ENCODE results near the gene CDH2.

CDH2 gene

GRCh38 chr18:28073658-28074057 lies 103.3 kb downstream of the CDH2 start:
- Histone ChIP-seq H4K8ac (ENCODE audit: low read depth, low read length) (no peak overlapping the region), H2BK120ac (ENCODE audit: insufficient read depth, low read length, poor library complexity) (no peak overlapping the region), H3K4ac (ENCODE audit: low read depth, low read length) (no peak overlapping the region), H2AFZ (ENCODE audit: insufficient read depth, low read length, poor library complexity) (no peak overlapping the region), H4K12ac (ENCODE audit: low read depth, low read length) (no peak overlapping the region), H3K27me3 (ENCODE audit: insufficient read depth, low read length) (no peaks in the 10 kb centered on the region), H2BK12ac (ENCODE audit: low read length) (no peak overlapping the region), H3K36me3 (ENCODE audit: control insufficient read depth in 1 of 2, insufficient read depth in 2 of 2, low read length in 2 of 2) (no peaks in the 10 kb centered on the region), H3K14ac (ENCODE audit: low read length) (no peak overlapping the region), H3K9me3 (ENCODE audit: insufficient read depth, low read depth, low read length) (no peaks in the 10 kb centered on the region), H3K4me1 (ENCODE audit: control insufficient read depth in 1 of 2, insufficient read depth in 2 of 2, low read length in 2 of 2) (peaks cover 0 to 4% of the 10 kb centered on the region in 2 experiments), H3K27ac (ENCODE audit: low read depth, low read length) (no peak overlapping the region), H3K79me1 (ENCODE audit: low read length) (no peaks in the 10 kb centered on the region), H3K23ac (ENCODE audit: low read length) (no peak overlapping the region), H3K4me3 (ENCODE audit: low read depth, low read length) (no peak overlapping the region), H4K91ac (ENCODE audit: low read depth, low read length) (no peak overlapping the region), H3K79me2 (ENCODE audit: control insufficient read depth, insufficient read depth, low read length, poor library complexity) (no peaks in the 10 kb centered on the region), H3K4me2 (ENCODE audit: low read length) (no peak overlapping the region), H2AK5ac (ENCODE audit: low read length) (no peak overlapping the region), H2BK5ac (ENCODE audit: low read depth, low read length, poor library complexity) (no peak overlapping the region), H3K9ac (ENCODE audit: low read length) (no peak overlapping the region), H3K18ac (ENCODE audit: low read length) (no peak overlapping the region)
- no peak for DNase-seq
- WGBS (ENCODE audit: extremely low coverage, insufficient coverage, insufficient read length), result no CpG with 5 or more reads among the region's 3 CpGs

GRCh38 chr18:28071199-28071598 lies 105.7 kb downstream of the CDH2 start:
- Histone ChIP-seq H3K27me3 (ENCODE audit: insufficient read depth, low read length) (no peaks in the 10 kb centered on the region), H3K4ac (ENCODE audit: low read depth, low read length) (no peak overlapping the region), H3K36me3 (ENCODE audit: control insufficient read depth in 1 of 2, insufficient read depth in 2 of 2, low read length in 2 of 2) (no peaks in the 10 kb centered on the region), H2BK120ac (ENCODE audit: insufficient read depth, low read length, poor library complexity) (no peak overlapping the region), H4K12ac (ENCODE audit: low read depth, low read length) (no peak overlapping the region), H3K27ac (ENCODE audit: low read depth, low read length) (no peak overlapping the region), H3K18ac (ENCODE audit: low read length) (no peak overlapping the region), H2BK12ac (ENCODE audit: low read length) (no peak overlapping the region), H3K4me2 (ENCODE audit: low read length) (no peak overlapping the region), H3K4me1 (ENCODE audit: control insufficient read depth in 1 of 2, insufficient read depth in 2 of 2, low read length in 2 of 2) (peaks cover 0 to 4% of the 10 kb centered on the region in 2 experiments), H2BK5ac (ENCODE audit: low read depth, low read length, poor library complexity) (no peak overlapping the region), H3K9me3 (ENCODE audit: insufficient read depth, low read depth, low read length) (no peaks in the 10 kb centered on the region), H3K4me3 (ENCODE audit: low read depth, low read length) (no peak overlapping the region), H2AFZ (ENCODE audit: insufficient read depth, low read length, poor library complexity) (no peak overlapping the region), H3K23ac (ENCODE audit: low read length) (no peak overlapping the region), H3K9ac (ENCODE audit: low read length) (no peak overlapping the region), H2AK5ac (ENCODE audit: low read length) (no peak overlapping the region), H3K79me1 (ENCODE audit: low read length) (no peaks in the 10 kb centered on the region), H3K14ac (ENCODE audit: low read length) (no peak overlapping the region), H4K8ac (ENCODE audit: low read depth, low read length) (no peak overlapping the region), H3K79me2 (ENCODE audit: control insufficient read depth, insufficient read depth, low read length, poor library complexity) (no peaks in the 10 kb centered on the region), H4K91ac (ENCODE audit: low read depth, low read length) (no peak overlapping the region)
- no CpG with 5 or more reads among the region's 5 CpGs for WGBS (ENCODE audit: extremely low coverage, insufficient coverage, insufficient read length)
- DNase-seq, result no peak

GRCh38 chr18:28068207-28068606 lies 108.7 kb downstream of the CDH2 start:
- Histone ChIP-seq H2BK12ac (ENCODE audit: low read length) (no peak overlapping the region), H3K36me3 (ENCODE audit: control insufficient read depth in 1 of 2, insufficient read depth in 2 of 2, low read length in 2 of 2) (no peaks in the 10 kb centered on the region), H4K8ac (ENCODE audit: low read depth, low read length) (no peak overlapping the region), H3K4me1 (ENCODE audit: control insufficient read depth in 1 of 2, insufficient read depth in 2 of 2, low read length in 2 of 2) (peaks cover 2 to 4% of the 10 kb centered on the region in 2 experiments), H4K12ac (ENCODE audit: low read depth, low read length) (no peak overlapping the region), H3K18ac (ENCODE audit: low read length) (no peak overlapping the region), H3K4ac (ENCODE audit: low read depth, low read length) (no peak overlapping the region), H2AK5ac (ENCODE audit: low read length) (no peak overlapping the region), H4K91ac (ENCODE audit: low read depth, low read length) (no peak overlapping the region), H3K9me3 (ENCODE audit: insufficient read depth, low read depth, low read length) (no peaks in the 10 kb centered on the region), H2BK120ac (ENCODE audit: insufficient read depth, low read length, poor library complexity) (no peak overlapping the region), H3K14ac (ENCODE audit: low read length) (no peak overlapping the region), H3K23ac (ENCODE audit: low read length) (no peak overlapping the region), H3K4me2 (ENCODE audit: low read length) (no peak overlapping the region), H2AFZ (ENCODE audit: insufficient read depth, low read length, poor library complexity) (no peak overlapping the region), H3K27me3 (ENCODE audit: insufficient read depth, low read length) (no peaks in the 10 kb centered on the region), H3K27ac (ENCODE audit: low read depth, low read length) (no peak overlapping the region), H3K4me3 (ENCODE audit: low read depth, low read length) (no peak overlapping the region), H3K9ac (ENCODE audit: low read length) (no peak overlapping the region), H3K79me2 (ENCODE audit: control insufficient read depth, insufficient read depth, low read length, poor library complexity) (peaks cover 2% of the 10 kb centered on the region), H3K79me1 (ENCODE audit: low read length) (peaks cover 7% of the 10 kb centered on the region), H2BK5ac (ENCODE audit: low read depth, low read length, poor library complexity) (no peak overlapping the region)
- DNase-seq, result no peak
- WGBS (ENCODE audit: extremely low coverage, insufficient coverage, insufficient read length), result no CpG with 5 or more reads among the region's 2 CpGs

- Histone ChIP-seq H3K79me2 (ENCODE audit: control insufficient read depth, insufficient read depth, low read length, poor library complexity) (peaks cover 2% of the 10 kb centered on the region), H2AFZ (ENCODE audit: insufficient read depth, low read length, poor library complexity) (no peak overlapping the region), H3K14ac (ENCODE audit: low read length) (no peak overlapping the region), H3K79me1 (ENCODE audit: low read length) (peaks cover 7% of the 10 kb centered on the region), H3K4me2 (ENCODE audit: low read length) (no peak overlapping the region), H3K27ac (ENCODE audit: low read depth, low read length) (no peak overlapping the region), H3K4ac (ENCODE audit: low read depth, low read length) (no peak overlapping the region), H3K9me3 (ENCODE audit: insufficient read depth, low read depth, low read length) (no peaks in the 10 kb centered on the region), H2BK12ac (ENCODE audit: low read length) (no peak overlapping the region), H3K18ac (ENCODE audit: low read length) (no peak overlapping the region), H3K9ac (ENCODE audit: low read length) (no peak overlapping the region), H4K91ac (ENCODE audit: low read depth, low read length) (no peak overlapping the region), H3K36me3 (ENCODE audit: control insufficient read depth in 1 of 2, insufficient read depth in 2 of 2, low read length in 2 of 2) (no peaks in the 10 kb centered on the region), H2BK120ac (ENCODE audit: insufficient read depth, low read length, poor library complexity) (no peak overlapping the region), H2BK5ac (ENCODE audit: low read depth, low read length, poor library complexity) (no peak overlapping the region), H2AK5ac (ENCODE audit: low read length) (no peak overlapping the region), H3K23ac (ENCODE audit: low read length) (no peak overlapping the region), H3K4me3 (ENCODE audit: low read depth, low read length) (no peak overlapping the region), H4K8ac (ENCODE audit: low read depth, low read length) (no peak overlapping the region), H3K27me3 (ENCODE audit: insufficient read depth, low read length) (no peaks in the 10 kb centered on the region), H4K12ac (ENCODE audit: low read depth, low read length) (no peak overlapping the region), H3K4me1 (ENCODE audit: control insufficient read depth in 1 of 2, insufficient read depth in 2 of 2, low read length in 2 of 2) (peaks cover 2 to 4% of the 10 kb centered on the region in 2 experiments)
- DNase-seq, result no peak
- 100% methylated on average over 1 of the region's 1 CpG for WGBS (ENCODE audit: extremely low coverage, insufficient coverage, insufficient read length)
These were observed 109.6 kb downstream of the CDH2 start for GRCh38 chr18:28067346-28067745.

Measured in trophoblast cell (in vitro differentiated cells and primary cell).